Heart left ventricle (tissue), 16 donors: ENCODE results near the gene NIP7. TPM values are rescaled to one million over a fixed set of nuclear protein-coding genes. Genes with fewer than 3 reads are reported as not detected.

Source experiments
- ATAC-seq, 4 donors: fragments of 200-7000 bp; cut with Tn5 transposase; one replicate each; pipeline ENCODE4 v1.9.1; 2020 to 2022; ENCODE audit warnings: moderate library complexity in 4 of 4, mild to moderate bottlenecking in 3 of 4, moderate number of reproducible peaks in 1 of 4
- DNase-seq, 5 donors: peaks; one replicate each; pipeline ENCODE4 v3.0.0-alpha.2; 2020
- H3K27ac ChIP-seq, 12 donors: fragments of 200-600 bp; sonication (generic) in 4 of 12; one replicate each; pipeline versions ENCODE4 v1.5.0 to v1.8.0; 2016 to 2022; ENCODE audit warnings: mild to moderate bottlenecking in 2 of 12
- H3K27me3 ChIP-seq, 9 donors: fragments of 200-600 bp; sonication (generic) in 2 of 9; one replicate each; pipeline versions ENCODE4 v1.5.1 to v1.8.0; 2016 to 2022; ENCODE audit warnings: mild to moderate bottlenecking in 3 of 9
- H3K36me3 ChIP-seq, 9 donors: fragments of 200-600 bp; sonication (generic) in 2 of 9; one replicate each; pipeline versions ENCODE4 v1.5.0 to v1.8.0; 2018 to 2022; ENCODE audit warnings: mild to moderate bottlenecking in 2 of 9
- H3K4me1 ChIP-seq, 12 donors: fragments of 200-600 bp; sonication (generic) in 4 of 12; one replicate each; pipeline versions ENCODE4 v1.5.0 to v1.8.0; 2016 to 2022; ENCODE audit warnings: mild to moderate bottlenecking in 3 of 12
- H3K4me3 ChIP-seq, 12 donors: fragments of 200-600 bp; sonication (generic) in 4 of 12; one replicate each; pipeline versions ENCODE4 v1.5.0 to v1.8.0; 2017 to 2022; ENCODE audit warnings: mild to moderate bottlenecking in 9 of 12, moderate library complexity in 4 of 12
- H3K9me3 ChIP-seq, 12 donors: fragments of 200-600 bp; sonication (generic) in 4 of 12; one replicate each; pipeline versions ENCODE4 v1.5.0 to v1.8.0; 2016 to 2022; ENCODE audit warnings: mild to moderate bottlenecking in 1 of 12
- CTCF ChIP-seq, 12 donors: fragments of 200-600 bp; sonication (generic) in 4 of 12; IDR thresholded peaks; one replicate each; pipeline versions ENCODE4 v1.5.0 to v1.8.0; 2018 to 2022; ENCODE audit warnings: antibody characterized with exemption in 12 of 12, mild to moderate bottlenecking in 5 of 12
- POLR2A ChIP-seq, 2 donors: fragments of 450-650 bp; IDR thresholded peaks; one replicate each; pipeline ENCODE4 v1.6.1; 2017; ENCODE audit warnings: antibody characterized with exemption in 2 of 2, mild to moderate bottlenecking in 2 of 2, moderate library complexity in 2 of 2
- WGBS, 4 donors: extraction: QIAGEN DNeasy Blood & Tissue Kit in 2 of 4; methylation state at CpG; one replicate each; pipeline versions ENCODE4 v1.1.5 to v1.1.7; 2013 to 2018; 5-methylcytosine and 5-hydroxymethylcytosine counted together
- intact Hi-C, 10 donors: fragments of 100-400 bp; cut with DNase I; formaldehyde crosslinking; loops; one replicate each; pipeline versions ENCODE4 v1.11.1 to v1.14.2; 2022
- polyA plus RNA-seq, 2 donors: library from polyadenylated mRNA; stranded (reverse); fragments of 200-250 nt; gene quantifications; one replicate each; pipeline ENCODE4 v1.2.3, GENCODE V29; 2013
- total RNA-seq, 9 donors: library from RNA; depleted of rRNA in 2 of 9; stranded (reverse); fragments of >200 nt in 2 of 9; fragmentation: NEBNext Ultra II Directional in 3 of 9; extraction: Animal tissue kit (Norgen Biotek cat#: 25700) in 3 of 9; gene quantifications; one replicate each; pipeline versions ENCODE4 v1.1.0 to v1.2.4, GENCODE V29; 2016 to 2023
- donor health status: ischemic (EF 13 %, LVEDD 7.1; RV severe dilation, severe dysfunction).
- donor health status: healthy with polysubstance abuse.
- donor health status: DM: no; HTN: yes; CAD: no.
- donor health status: DM: no; HTN: no; CAD: no.
- donor health status: ischemic (EF 25% LVEDD 6.9; RV normal size, moderate dysfunction).
- donor health status: ischemic (EF 25% LVEDD 5.7; RV mildly dilated, moderate dysfunction).
- donor health status: healthy.
- donor health status: DM: yes; HTN: yes; CAD: no.
- donor health status: ischemic (EF 35%, LVEDD 5.7; RV mildly dilated, moderate dysfunction).
- donor health status: nonischemic (EF 11% LVEDD 7.7; RV severe dilation, severe dysfunction).
- donor health status: DM: yes; HTN: yes; CAD: no.
- donor health status: PGD.
- donor health status: ischemic (EF 29% LVEDD 5.4; RV normal size, mild dysfunction).
- donor health status: nonischemic (EF 23%, LVEDD 6.1; RV moderate dilation, normal function).

NIP7 gene
- total and polyA plus RNA-seq, 11 donors: 4.7 to 13.9 (median 10.3) TPM

- DNase-seq: peak in 1 of 5 donors; percentile 2
- H3K9me3 ChIP-seq: no peaks in the 10 kb centered on the region
- no peak overlapping the region for H3K27ac ChIP-seq
- no peak overlapping the region for H3K4me3 ChIP-seq
- no peaks in the 10 kb centered on the region for H3K4me1 ChIP-seq
- peaks cover 0 to 40% (median 28%) of the 10 kb centered on the region in 9 donors for H3K36me3 ChIP-seq
- TF ChIP-seq POLR2A (IDR thresholded peaks at IDR 0.05): no peak
- TF ChIP-seq CTCF (IDR thresholded peaks at IDR 0.05): no peak
- 94 to 98% (median 96%) methylated on average over 4 of the region's 4 CpGs for WGBS, 4 donors
- no peaks in the 10 kb centered on the region for H3K27me3 ChIP-seq
- no peak for ATAC-seq
- intact Hi-C loops: no loop called here
These were observed 41.3 kb upstream of the NIP7 start for GRCh38 chr16:69298261-69298660.

DNA sequence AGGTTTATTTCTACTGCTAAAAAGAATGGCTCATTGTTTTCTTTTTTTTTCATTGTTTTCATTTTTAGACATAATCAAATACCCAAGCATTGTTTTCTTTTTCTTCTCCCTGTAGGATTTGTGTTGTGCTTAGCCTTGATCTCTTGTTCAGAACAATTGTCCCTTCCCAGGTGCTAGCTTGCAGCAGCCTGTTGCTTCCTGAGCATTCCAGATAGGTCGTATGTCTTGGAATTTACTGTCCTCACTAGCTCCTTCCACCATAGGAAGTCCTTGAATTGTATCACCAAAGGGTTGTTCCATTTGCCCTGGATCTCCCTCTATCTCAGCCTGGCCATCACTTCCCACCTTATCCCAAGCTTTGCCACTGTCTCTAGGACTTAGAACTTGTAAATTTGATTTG, 38.4 kb upstream of the NIP7 start:
- no peaks in the 10 kb centered on the region for H3K4me1 ChIP-seq
- TF ChIP-seq POLR2A (IDR thresholded peaks at IDR 0.05) (no peak), CTCF (IDR thresholded peaks at IDR 0.05) (no peak)
- intact Hi-C loops: no loop called here
- 56 to 75% (median 67%) methylated on average over 1 of the region's 1 CpG for WGBS, 4 donors
- H3K27ac ChIP-seq: no peak overlapping the region
- H3K27me3 ChIP-seq: no peaks in the 10 kb centered on the region
- H3K4me3 ChIP-seq: no peak overlapping the region
- H3K36me3 ChIP-seq: peaks cover 0 to 51% (median 32%) of the 10 kb centered on the region in 9 donors
- DNase-seq: no peak
- no peaks in the 10 kb centered on the region for H3K9me3 ChIP-seq
- no peak for ATAC-seq

- no peak for TF ChIP-seq POLR2A (IDR thresholded peaks at IDR 0.05)
- TF ChIP-seq CTCF (IDR thresholded peaks at IDR 0.05): no peak
- no peaks in the 10 kb centered on the region for H3K9me3 ChIP-seq
- WGBS, 4 donors: 84 to 91% (median 86%) methylated on average over 4 of the region's 4 CpGs
- DNase-seq (peak in 1 of 5 donors; percentile 9), ATAC-seq (no peak)
- no peak overlapping the region for H3K4me3 ChIP-seq
- intact Hi-C loops: no loop called here
- H3K27ac ChIP-seq: no peak overlapping the region
- H3K27me3 ChIP-seq: no peaks in the 10 kb centered on the region
- no peaks in the 10 kb centered on the region for H3K4me1 ChIP-seq
- H3K36me3 ChIP-seq: peaks cover 0 to 51% (median 32%) of the 10 kb centered on the region in 9 donors
These were observed 37.7 kb upstream of the NIP7 start for GRCh38 chr16:69301861-69302260.

DNA sequence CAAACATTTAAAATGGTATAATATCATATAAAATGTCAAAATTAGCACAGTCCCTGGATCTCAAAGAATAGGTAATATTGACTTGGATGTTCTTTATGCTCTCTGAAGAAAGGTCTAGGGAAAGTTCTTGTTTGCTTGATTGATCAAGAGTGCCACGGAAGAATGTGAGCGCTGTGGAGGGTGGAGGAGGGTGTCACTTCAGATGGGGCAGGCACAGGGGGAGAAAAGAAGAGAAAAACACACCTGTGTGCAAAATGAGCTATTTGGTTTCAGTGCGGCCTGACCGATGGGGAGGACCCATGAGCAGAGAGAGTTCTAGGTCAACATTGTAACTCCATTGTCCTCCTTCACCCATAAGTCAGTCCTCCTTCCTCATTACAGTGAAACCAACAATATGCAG, 37.3 kb upstream of the NIP7 start:
- H3K4me1 ChIP-seq: no peaks in the 10 kb centered on the region
- no peaks in the 10 kb centered on the region for H3K27me3 ChIP-seq
- H3K9me3 ChIP-seq: no peaks in the 10 kb centered on the region
- no peak for TF ChIP-seq CTCF (IDR thresholded peaks at IDR 0.05)
- no peak for TF ChIP-seq POLR2A (IDR thresholded peaks at IDR 0.05)
- 95 to 97% (median 97%) methylated on average over 4 of the region's 4 CpGs for WGBS, 4 donors
- no peak overlapping the region for H3K4me3 ChIP-seq
- H3K27ac ChIP-seq: no peak overlapping the region
- DNase-seq (peak in 1 of 5 donors; percentile 3), ATAC-seq (no peak)
- H3K36me3 ChIP-seq: peaks cover 0 to 51% (median 32%) of the 10 kb centered on the region in 9 donors
- intact Hi-C loops: no loop called here
